ENCODE measurements around the gene VWA8.

Gene VWA8

DNA sequence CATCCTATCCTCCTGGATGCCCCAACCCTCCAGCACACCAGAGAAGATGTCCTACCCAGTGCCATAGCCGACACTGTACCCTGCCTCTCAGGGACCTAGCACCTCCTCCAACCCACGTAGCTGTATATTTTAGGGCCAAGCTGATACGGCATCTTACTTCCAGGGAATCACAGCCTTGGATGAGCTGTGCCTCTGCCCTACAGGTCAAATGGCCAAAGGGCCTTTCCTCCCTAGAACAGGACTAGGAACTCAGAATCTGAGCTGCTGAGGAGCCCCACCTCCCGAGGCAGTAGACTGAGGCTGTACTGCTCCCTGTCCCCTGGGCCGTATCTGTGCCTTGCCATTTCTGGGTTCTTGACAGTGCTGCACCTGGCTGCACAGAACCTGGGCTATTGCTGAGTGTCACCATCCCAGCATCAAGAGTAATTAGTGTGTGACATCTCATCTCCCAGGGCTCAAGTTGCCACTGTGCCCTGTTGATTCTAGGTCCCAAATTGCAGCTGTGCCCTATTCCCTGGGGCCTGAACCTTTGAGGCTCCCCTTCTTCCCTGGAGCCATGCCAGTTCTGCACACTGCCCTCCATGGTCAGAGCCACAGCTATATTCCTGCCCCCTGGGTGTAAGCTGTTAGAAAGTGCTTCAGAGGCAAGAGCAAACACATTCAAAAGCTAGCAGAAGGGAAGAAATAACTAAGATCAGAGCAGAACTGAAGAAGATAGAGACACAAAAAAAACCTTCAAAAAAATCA, 41.0 kb downstream of the VWA8 start:
- TF ChIP-seq, protein P1, sequence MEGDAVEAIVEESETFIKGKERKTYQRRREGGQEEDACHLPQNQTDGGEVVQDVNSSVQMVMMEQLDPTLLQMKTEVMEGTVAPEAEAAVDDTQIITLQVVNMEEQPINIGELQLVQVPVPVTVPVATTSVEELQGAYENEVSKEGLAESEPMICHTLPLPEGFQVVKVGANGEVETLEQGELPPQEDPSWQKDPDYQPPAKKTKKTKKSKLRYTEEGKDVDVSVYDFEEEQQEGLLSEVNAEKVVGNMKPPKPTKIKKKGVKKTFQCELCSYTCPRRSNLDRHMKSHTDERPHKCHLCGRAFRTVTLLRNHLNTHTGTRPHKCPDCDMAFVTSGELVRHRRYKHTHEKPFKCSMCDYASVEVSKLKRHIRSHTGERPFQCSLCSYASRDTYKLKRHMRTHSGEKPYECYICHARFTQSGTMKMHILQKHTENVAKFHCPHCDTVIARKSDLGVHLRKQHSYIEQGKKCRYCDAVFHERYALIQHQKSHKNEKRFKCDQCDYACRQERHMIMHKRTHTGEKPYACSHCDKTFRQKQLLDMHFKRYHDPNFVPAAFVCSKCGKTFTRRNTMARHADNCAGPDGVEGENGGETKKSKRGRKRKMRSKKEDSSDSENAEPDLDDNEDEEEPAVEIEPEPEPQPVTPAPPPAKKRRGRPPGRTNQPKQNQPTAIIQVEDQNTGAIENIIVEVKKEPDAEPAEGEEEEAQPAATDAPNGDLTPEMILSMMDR (IDR thresholded peaks at IDR 0.05), result no peak

DNA sequence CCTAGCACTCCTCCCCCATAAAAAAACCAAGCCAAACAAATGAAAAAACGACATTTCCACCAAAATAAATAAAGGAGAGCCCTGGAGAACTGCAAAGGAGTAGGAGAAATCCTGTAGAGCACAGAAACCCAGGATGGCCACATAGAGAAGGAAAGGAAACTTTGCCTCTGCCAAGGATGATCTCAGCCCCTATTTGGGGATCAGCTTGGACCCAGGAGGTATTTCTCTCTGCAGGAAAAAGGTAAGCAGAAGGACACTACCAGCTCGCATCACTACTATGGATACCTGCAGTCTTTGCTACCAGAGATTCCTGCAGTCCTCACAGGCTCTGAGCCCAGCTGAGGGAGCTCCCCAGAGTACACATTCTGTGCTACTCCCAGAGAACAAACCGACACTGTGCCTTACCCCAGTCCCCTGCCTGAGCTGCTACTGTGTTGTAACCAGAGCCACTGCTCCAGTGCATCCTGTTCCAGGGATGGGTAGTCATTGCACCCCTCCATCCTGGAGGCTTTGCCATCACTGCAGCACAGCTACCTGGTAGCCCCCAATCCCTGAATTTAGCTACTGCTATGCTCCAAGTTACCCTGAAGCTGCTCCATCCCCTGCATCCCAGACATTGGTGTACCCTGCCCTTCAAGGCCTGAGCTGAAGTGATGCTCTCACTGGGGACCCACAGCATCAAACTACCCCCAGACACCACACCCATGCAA, 41.7 kb downstream of the VWA8 start:
- TF ChIP-seq, protein P1 (IDR thresholded peaks at IDR 0.05), result no peak

DNA sequence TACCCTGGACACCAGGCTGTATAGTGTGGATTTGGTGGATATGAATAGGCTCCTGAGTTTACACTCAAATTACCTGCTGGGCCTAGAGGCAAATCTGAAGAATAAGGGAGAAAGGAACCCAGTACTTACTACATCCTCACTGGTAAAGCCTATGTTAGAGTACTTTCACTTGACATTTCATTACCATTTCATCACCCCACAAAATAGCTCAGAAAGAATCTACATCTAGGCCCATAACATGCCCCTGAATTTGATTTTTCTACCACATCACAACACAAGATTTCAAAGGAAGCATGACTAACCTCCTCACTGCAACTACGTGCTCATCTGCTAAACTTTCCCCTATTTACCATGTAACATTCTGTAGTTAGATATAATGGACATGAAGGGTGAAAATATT, 43.3 kb downstream of the VWA8 start:
- TF ChIP-seq, protein P1 (IDR thresholded peaks at IDR 0.05), result no peak

DNA sequence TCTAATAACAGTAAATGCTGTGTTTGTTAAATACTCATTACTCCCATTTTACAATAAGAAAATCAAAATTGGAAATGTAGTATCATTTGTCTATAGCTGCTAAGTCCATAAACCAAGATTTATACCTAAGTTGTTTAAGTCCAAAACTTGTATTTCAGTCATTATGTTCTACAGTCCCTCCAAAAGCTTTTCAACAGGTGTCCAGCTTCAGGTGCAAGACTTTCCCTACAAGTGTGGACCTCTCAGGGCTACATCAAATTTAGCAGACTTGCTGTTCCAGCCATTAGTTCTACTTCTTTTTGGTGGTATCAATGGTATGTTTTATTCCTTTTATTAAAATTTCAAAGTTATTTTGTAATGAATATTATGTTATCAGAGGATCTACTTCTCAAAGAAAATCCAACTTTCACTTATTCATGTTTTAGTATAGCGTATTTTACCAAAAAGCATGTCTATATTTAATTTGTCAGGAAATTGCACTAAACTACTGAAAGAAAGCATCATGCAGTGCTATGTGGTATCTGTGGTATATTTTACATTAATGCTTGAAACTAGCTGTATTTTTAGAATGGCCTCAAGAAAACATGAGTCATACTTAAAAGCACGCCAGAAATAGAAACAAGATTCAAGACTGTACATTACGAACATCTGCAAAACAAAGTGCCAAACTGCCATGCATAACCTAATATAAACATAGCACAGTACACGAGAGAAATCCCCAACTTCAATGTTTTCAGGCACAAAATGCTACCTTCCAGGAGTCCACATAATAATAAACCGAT, 44.5 kb downstream of the VWA8 start:
- TF ChIP-seq, protein P1 (IDR thresholded peaks at IDR 0.05), result no peak

DNA sequence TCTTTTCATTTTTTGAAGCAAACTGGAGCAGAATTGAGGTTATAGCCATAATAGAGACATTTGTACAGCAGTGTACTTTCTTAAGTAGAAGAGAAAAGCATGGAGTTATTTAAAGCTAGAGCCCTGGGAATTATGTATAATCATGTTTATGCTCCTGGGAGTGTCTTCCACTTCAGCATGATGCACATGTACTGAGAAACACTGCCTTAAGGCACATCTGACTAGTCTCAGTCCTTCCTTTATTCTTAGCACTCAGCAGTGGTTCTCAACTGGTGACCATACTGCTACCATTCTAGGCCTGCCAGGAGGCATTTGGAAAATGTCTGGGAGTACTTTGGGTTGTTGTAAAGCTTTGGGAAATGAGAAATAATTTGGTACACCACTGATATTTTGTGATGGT, 45.8 kb downstream of the VWA8 start:
- TF ChIP-seq, protein P1 (IDR thresholded peaks at IDR 0.05), result no peak

DNA sequence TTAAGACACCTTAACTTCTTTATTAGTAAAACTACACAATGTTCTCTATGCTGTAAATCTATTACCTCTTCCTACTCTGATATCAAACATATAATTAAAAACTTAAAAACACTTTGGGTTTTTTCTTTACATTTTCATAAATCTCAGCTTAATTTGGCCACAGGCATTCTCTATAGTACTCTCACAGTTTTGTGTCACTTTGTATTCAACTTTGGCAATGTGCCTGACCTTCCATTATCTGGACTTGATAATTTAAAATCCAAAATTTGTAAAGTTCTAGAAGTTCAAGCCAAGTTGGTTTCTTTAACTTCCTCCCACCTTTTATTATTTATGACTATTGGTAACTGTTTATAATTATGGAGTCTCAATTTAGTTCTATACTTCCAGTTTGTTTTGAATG, 46.4 kb downstream of the VWA8 start:
- TF ChIP-seq, protein P1 (IDR thresholded peaks at IDR 0.05), result no peak

DNA sequence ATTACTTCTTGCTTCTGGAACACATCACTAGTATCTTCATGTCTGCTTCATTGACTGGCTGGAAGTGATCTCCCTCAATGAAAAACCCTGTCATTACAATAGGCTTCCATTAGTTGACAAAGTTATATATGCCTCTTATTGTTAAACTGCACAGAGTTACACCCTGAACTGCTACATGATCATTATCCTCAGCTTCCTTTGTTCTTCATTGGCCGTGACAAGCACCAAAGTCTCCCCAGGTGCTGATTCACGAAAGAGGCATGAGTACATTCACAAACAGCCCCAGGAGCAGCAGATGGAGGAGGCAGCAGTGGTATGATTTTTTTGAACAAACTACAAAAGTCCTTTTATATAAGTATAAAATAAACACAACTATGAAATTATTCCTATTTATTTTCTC, 51.4 kb downstream of the VWA8 start:
- TF ChIP-seq, protein P1 (IDR thresholded peaks at IDR 0.05), result no peak
